SK-N-MC (cell line): ENCODE measurements around the gene TRAPPC8.

Source experiments
- EZH2 ChIP-seq: fragments of 200-600 bp; sonication (generic); IDR thresholded peaks from one replicate; pipeline ENCODE4 v1.6.1; 2017; ENCODE audit warnings: antibody characterized with exemption
- FOXP2 ChIP-seq: optimal IDR thresholded peaks from 2 replicates; pipeline ENCODE3; 2011; ENCODE audit warnings: mild to moderate bottlenecking, moderate library complexity; ENCODE audit not compliant: insufficient read depth; ENCODE audit errors: extremely low read length, control extremely low read depth
- POLR2AphosphoS5 ChIP-seq: IDR thresholded peaks from 2 replicates; pipeline ENCODE4 v1.6.1; 2012; ENCODE audit warnings: mild to moderate bottlenecking, low read depth, low read length, borderline replicate concordance

- TF ChIP-seq EZH2 (no peak), POLR2AphosphoS5 (no peak), FOXP2 (no peak)
These were observed 147.2 kb downstream of the TRAPPC8 start for GRCh38 chr18:31795747-31796146.
